Dendritic cell treated with granulocyte-macrophage colony-stimulating factor and Interleukin-4, amounts not matched to agents 40 ng/mL and 50 ng/mL, for 4 days (primary cell): ENCODE measurements around the gene AZI2.

ENCODE experiments used
- H3K27ac Mint-ChIP-seq: one replicate; pipeline ENCODE4 v1.8.0; 2022; ENCODE audit warnings: mild to moderate bottlenecking, mixed read lengths
- H3K27me3 Mint-ChIP-seq: one replicate; pipeline ENCODE4 v1.8.0; 2022; ENCODE audit warnings: mild to moderate bottlenecking, mixed read lengths
- H3K36me3 Mint-ChIP-seq: one replicate; pipeline ENCODE4 v1.8.0; 2022; ENCODE audit warnings: low read depth, mixed read lengths
- H3K4me1 Mint-ChIP-seq: one replicate; pipeline ENCODE4 v1.8.0; 2022; ENCODE audit warnings: low read depth, mixed read lengths
- H3K4me3 Mint-ChIP-seq: one replicate; pipeline ENCODE4 v1.8.0; 2022; ENCODE audit warnings: mild to moderate bottlenecking, moderate library complexity, mixed read lengths
- H3K9me3 Mint-ChIP-seq: one replicate; pipeline ENCODE4 v1.8.0; 2022; ENCODE audit warnings: mixed read lengths
- intact Hi-C: fragments of 100-400 bp; cut with micrococcal nuclease; formaldehyde crosslinking; loops from one replicate; pipeline ENCODE4 v1.15.0; 2022

AZI2 gene

DNA sequence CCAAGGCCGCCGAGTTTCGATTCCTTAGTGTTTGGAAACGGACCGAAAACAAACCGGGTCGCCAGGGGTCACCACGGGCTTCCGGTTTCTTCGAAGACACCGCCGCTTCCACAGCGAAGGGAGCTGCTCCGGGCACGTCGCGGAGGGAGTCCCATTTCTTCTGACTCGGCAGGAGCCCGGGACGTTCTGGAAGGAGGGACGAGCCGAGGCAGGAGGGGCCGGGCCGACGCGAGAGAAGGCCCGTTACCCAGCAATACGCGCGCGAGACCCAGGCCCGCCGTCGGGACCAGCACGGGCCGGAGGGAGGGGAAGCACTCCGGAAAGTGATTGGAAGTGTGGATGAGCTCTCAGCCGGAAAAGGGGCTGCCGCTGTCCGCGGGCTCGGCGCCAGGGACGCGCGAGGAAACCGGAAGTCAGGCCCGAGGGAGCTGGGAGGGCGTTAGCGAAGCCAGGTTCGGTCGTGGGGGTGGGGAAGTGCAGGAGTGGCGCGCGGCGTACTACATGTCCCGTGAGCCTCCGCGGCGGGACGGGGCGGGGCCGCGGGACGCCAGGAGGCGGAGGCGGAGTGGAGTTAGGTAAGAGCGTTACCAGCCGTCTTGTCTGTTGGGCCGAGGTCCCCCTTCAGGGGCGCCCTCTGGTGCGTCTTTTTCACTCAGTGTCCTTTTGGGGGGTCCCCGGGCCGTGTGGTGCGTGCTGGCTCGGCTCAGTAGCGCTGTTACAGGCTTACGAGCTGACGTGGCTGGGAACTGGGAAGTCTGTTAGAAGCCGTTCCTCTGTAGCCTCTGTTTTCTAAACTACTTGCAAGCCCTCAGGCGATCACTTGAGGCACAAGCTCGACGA lies at the start of gene AZI2, which contains the start of gene ZCWPW2:
Gene AZI2 (minus strand): TSS at position 196 of the 840 bp plus-strand sequence. CDS start 8,207 bp downstream, outside the sequence.
Gene ZCWPW2 (plus strand): TSS at position 93 of the 840 bp plus-strand sequence. CDS start 64,348 bp downstream, outside the sequence.
- Mint-ChIP-seq H3K9me3 (peaks cover 19% of the 10 kb centered on the region), H3K27ac (peak within 1 kb of the TSS; percentile 100), H3K36me3 (peaks cover 51% of the 10 kb centered on the region), H3K4me3 (peak within 1 kb of the TSS; percentile 95), H3K27me3 (no peaks in the 10 kb centered on the region), H3K4me1 (peaks cover 37% of the 10 kb centered on the region)
- intact Hi-C loops = loop anchor here (1.0 to 2.0 kb wide), 2 partner anchors 27 to 104 kb away; no protein-coding TSS in a partner anchor

- intact Hi-C loops = no loop called here
- Mint-ChIP-seq H3K4me1 (peaks cover 5% of the 10 kb centered on the region), H3K4me3 (no peak overlapping the region), H3K27ac (no peak overlapping the region), H3K27me3 (peaks cover 1% of the 10 kb centered on the region), H3K36me3 (no peaks in the 10 kb centered on the region), H3K9me3 (peaks cover 64% of the 10 kb centered on the region)
These were observed 40.4 kb upstream of the AZI2 start for GRCh38 chr3:28388978-28389377.

- peaks cover 5% of the 10 kb centered on the region for H3K4me1 Mint-ChIP-seq
- intact Hi-C loops = no loop called here
- no peak overlapping the region for H3K4me3 Mint-ChIP-seq
- H3K9me3 Mint-ChIP-seq = peaks cover 35% of the 10 kb centered on the region
- H3K36me3 Mint-ChIP-seq = no peaks in the 10 kb centered on the region
- no peak overlapping the region for H3K27ac Mint-ChIP-seq
- H3K27me3 Mint-ChIP-seq = peaks cover 3% of the 10 kb centered on the region
These were observed 37.4 kb upstream of the AZI2 start for GRCh38 chr3:28386049-28386448.

GRCh38 chr3:28376424-28376823 lies 27.8 kb upstream of the AZI2 start:
- H3K27ac Mint-ChIP-seq = peak overlapping the region; percentile 37
- peaks cover 27% of the 10 kb centered on the region for H3K9me3 Mint-ChIP-seq
- peak overlapping the region; percentile 13 for H3K4me3 Mint-ChIP-seq
- H3K27me3 Mint-ChIP-seq = peaks cover 3% of the 10 kb centered on the region
- intact Hi-C loops = loop anchor here (1.0 kb wide), 1 partner anchor 28 kb away; the partner anchor contains the start of genes AZI2 and ZCWPW2
- peaks cover 38% of the 10 kb centered on the region for H3K4me1 Mint-ChIP-seq
- no peaks in the 10 kb centered on the region for H3K36me3 Mint-ChIP-seq

DNA sequence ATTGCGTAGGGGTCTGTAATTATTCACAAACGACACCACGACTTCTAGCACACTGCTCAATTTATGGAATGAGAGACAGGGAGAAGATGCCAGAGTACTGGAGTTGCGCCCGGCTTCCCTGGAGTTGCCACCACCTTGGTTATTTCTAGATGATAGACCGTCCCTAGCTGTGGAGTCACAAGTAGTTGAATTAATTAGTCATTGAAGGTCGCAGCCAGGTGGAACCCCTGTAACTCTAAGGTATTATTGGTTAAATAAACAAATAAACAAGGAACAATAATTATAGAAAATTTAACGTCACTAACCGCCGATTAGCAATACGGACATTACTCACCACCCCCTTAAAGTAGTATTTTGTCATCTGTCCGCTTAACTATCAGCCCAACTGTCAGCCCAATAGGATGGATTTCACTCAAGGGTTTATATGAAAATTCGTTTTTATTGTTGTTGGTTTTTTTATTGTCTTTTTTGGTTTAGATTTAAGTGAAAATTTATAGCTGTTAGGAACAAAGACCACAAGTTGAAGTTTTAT lies 911 bp upstream of the AZI2 start:
- Mint-ChIP-seq H3K27ac (peak overlapping the region; percentile 100), H3K4me1 (peaks cover 37% of the 10 kb centered on the region), H3K4me3 (peak overlapping the region; percentile 95), H3K27me3 (no peaks in the 10 kb centered on the region), H3K9me3 (peaks cover 24% of the 10 kb centered on the region), H3K36me3 (peaks cover 56% of the 10 kb centered on the region)
- intact Hi-C loops = loop anchor here (2.0 kb wide), 1 partner anchor 105 kb away; no protein-coding TSS in a partner anchor

- Mint-ChIP-seq H3K4me3 (peak overlapping the region; percentile 95), H3K27ac (peak overlapping the region; percentile 100), H3K36me3 (peaks cover 45% of the 10 kb centered on the region), H3K27me3 (no peaks in the 10 kb centered on the region), H3K9me3 (peaks cover 13% of the 10 kb centered on the region), H3K4me1 (peaks cover 39% of the 10 kb centered on the region)
- intact Hi-C loops = loop anchor here (1.0 to 2.0 kb wide), 2 partner anchors 28 to 103 kb away; no protein-coding TSS in a partner anchor
These were observed 377 bp downstream of the AZI2 start for GRCh38 chr3:28348265-28348628.

GRCh38 chr3:28347374-28348264 lies 1.0 kb downstream of the AZI2 start:
- Mint-ChIP-seq H3K9me3 (peaks cover 11% of the 10 kb centered on the region), H3K4me3 (peak overlapping the region; percentile 95), H3K27me3 (no peaks in the 10 kb centered on the region), H3K27ac (peak overlapping the region; percentile 100), H3K36me3 (peaks cover 39% of the 10 kb centered on the region), H3K4me1 (peaks cover 44% of the 10 kb centered on the region)
- intact Hi-C loops = loop anchor here (1.0 to 2.0 kb wide), 2 partner anchors 29 to 103 kb away; no protein-coding TSS in a partner anchor

GRCh38 chr3:28345690-28346089 lies 2.9 kb downstream of the AZI2 start:
- H3K4me1 Mint-ChIP-seq = peaks cover 53% of the 10 kb centered on the region
- H3K4me3 Mint-ChIP-seq = no peak overlapping the region
- H3K27me3 Mint-ChIP-seq = no peaks in the 10 kb centered on the region
- H3K9me3 Mint-ChIP-seq = no peaks in the 10 kb centered on the region
- peaks cover 22% of the 10 kb centered on the region for H3K36me3 Mint-ChIP-seq
- intact Hi-C loops = no loop called here
- no peak overlapping the region for H3K27ac Mint-ChIP-seq

DNA sequence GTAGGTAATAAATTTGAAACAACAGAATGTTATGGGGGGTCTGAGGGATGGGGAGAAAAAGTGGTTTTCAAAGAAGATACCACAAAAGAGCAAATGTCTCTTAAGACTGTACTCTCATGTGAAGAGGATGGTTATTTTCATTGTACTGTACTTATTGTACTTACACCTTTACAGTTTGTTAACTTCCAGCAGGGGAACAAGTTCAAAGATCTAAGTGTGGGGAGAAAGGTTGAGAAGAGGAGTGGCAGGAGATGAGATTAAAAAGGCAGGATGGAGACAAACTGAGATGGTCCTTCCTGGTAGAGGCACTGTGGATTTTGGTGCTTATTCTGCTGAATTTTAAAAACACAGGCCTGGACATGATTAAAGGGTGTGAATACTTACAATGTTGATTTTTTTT lies 5.5 kb downstream of the AZI2 start:
- H3K27ac Mint-ChIP-seq = no peak overlapping the region
- intact Hi-C loops = no loop called here
- peaks cover 14% of the 10 kb centered on the region for H3K36me3 Mint-ChIP-seq
- H3K4me3 Mint-ChIP-seq = no peak overlapping the region
- no peaks in the 10 kb centered on the region for H3K27me3 Mint-ChIP-seq
- H3K9me3 Mint-ChIP-seq = no peaks in the 10 kb centered on the region
- H3K4me1 Mint-ChIP-seq = peaks cover 45% of the 10 kb centered on the region

- H3K9me3 Mint-ChIP-seq = no peaks in the 10 kb centered on the region
- H3K4me1 Mint-ChIP-seq = peaks cover 6% of the 10 kb centered on the region
- H3K27me3 Mint-ChIP-seq = no peaks in the 10 kb centered on the region
- H3K4me3 Mint-ChIP-seq = no peak overlapping the region
- H3K36me3 Mint-ChIP-seq = peaks cover 32% of the 10 kb centered on the region
- intact Hi-C loops = no loop called here
- H3K27ac Mint-ChIP-seq = no peak overlapping the region
These were observed 11.4 kb downstream of the AZI2 start for GRCh38 chr3:28337230-28337629.

GRCh38 chr3:28335246-28335645 lies 13.4 kb downstream of the AZI2 start:
- Mint-ChIP-seq H3K4me3 (no peak overlapping the region), H3K9me3 (no peaks in the 10 kb centered on the region), H3K27ac (no peak overlapping the region), H3K27me3 (no peaks in the 10 kb centered on the region), H3K4me1 (no peaks in the 10 kb centered on the region), H3K36me3 (peaks cover 41% of the 10 kb centered on the region)
- intact Hi-C loops = no loop called here

- no peak overlapping the region for H3K4me3 Mint-ChIP-seq
- intact Hi-C loops = loop anchor here (5.0 kb wide), 1 partner anchor 1202 kb away; no protein-coding TSS in a partner anchor
- no peaks in the 10 kb centered on the region for H3K27me3 Mint-ChIP-seq
- no peaks in the 10 kb centered on the region for H3K9me3 Mint-ChIP-seq
- H3K27ac Mint-ChIP-seq = no peak overlapping the region
- peaks cover 39% of the 10 kb centered on the region for H3K36me3 Mint-ChIP-seq
- no peaks in the 10 kb centered on the region for H3K4me1 Mint-ChIP-seq
These were observed 14.1 kb downstream of the AZI2 start for GRCh38 chr3:28334552-28334951.
